Choroid plexus epithelial cell (primary cell): ENCODE results near the gene AP4S1.
A peak's percentile ranks its signal among the peaks of the same experiment; 100 is the strongest.
"Not testable (repeated sequence)": the region's sequence is repeated elsewhere in the genome, so short reads cannot be mapped to it uniquely, and the experiment has no call there.

Source experiments
- DNase-seq: peaks from one replicate; pipeline ENCODE4 v3.0.0-alpha.2; 2010; ENCODE audit warnings: low read depth
- H3K4me3 ChIP-seq: 2 replicates; pipeline ENCODE4 v1.5.1; 2011; ENCODE audit warnings: low read depth, mild to moderate bottlenecking, control low read depth, low read length, moderate library complexity
- CTCF ChIP-seq: conservative IDR thresholded peaks from 2 replicates; pipeline ENCODE4 v1.5.1; 2011; ENCODE audit warnings: low read depth, mild to moderate bottlenecking, control low read depth, inconsistent platforms, low read length, moderate library complexity

AP4S1 gene

GRCh38 chr14:31025367-31026076, at the start of gene AP4S1:
TSS of gene AP4S1 (plus strand) at chr14:31025649. CDS start at chr14:31066197, 40,548 bp downstream.
- peak within 1 kb of the TSS; percentile 97 for H3K4me3 ChIP-seq
- TF ChIP-seq CTCF, result no peak
- DNase-seq, result no peak

GRCh38 chr14:30977752-30978151, 47.7 kb upstream of the AP4S1 start:
- no peak for TF ChIP-seq CTCF
- no peak for DNase-seq
- no peak overlapping the region for H3K4me3 ChIP-seq

GRCh38 chr14:30980106-30980704, 45.2 kb upstream of the AP4S1 start:
- H3K4me3 ChIP-seq, result not testable (repeated sequence)
- peak; percentile 58 for TF ChIP-seq CTCF
- DNase-seq, result peak; percentile 87

GRCh38 chr14:30980980-30981379, 44.5 kb upstream of the AP4S1 start:
- no peak for DNase-seq
- no peak for TF ChIP-seq CTCF

GRCh38 chr14:30982533-30982932, 42.9 kb upstream of the AP4S1 start:
- no peak for DNase-seq
- no peak for TF ChIP-seq CTCF
- no peak overlapping the region for H3K4me3 ChIP-seq

More at GRCh38 chr14:30980980-30981379, 44.5 kb upstream of the AP4S1 start:
- H3K4me3 ChIP-seq, result no peak overlapping the region

GRCh38 chr14:30983858-30984257, 41.6 kb upstream of the AP4S1 start:
- no peak for DNase-seq
- H3K4me3 ChIP-seq, result no peak overlapping the region
- no peak for TF ChIP-seq CTCF

GRCh38 chr14:30985796-30986195, 39.7 kb upstream of the AP4S1 start:
- TF ChIP-seq CTCF, result no peak
- H3K4me3 ChIP-seq, result no peak overlapping the region
- no peak for DNase-seq
